Retinal pigment epithelial cell (primary cell): ENCODE results near the gene WDR20.
A peak's percentile ranks its signal among the peaks of the same experiment; 100 is the strongest.
"Not testable (repeated sequence)": the region's sequence is repeated elsewhere in the genome, so short reads cannot be mapped to it uniquely, and the experiment has no call there.

ENCODE experiments used
- DNase-seq: peaks from one replicate; pipeline ENCODE4 v3.0.0-alpha.2; 2010; ENCODE audit warnings: low read depth
- H3K4me3 ChIP-seq: 2 replicates; pipeline ENCODE4 v1.5.1; 2011; ENCODE audit warnings: mild to moderate bottlenecking, low read length, control low read depth, moderate library complexity
- CTCF ChIP-seq: conservative IDR thresholded peaks from 2 replicates; pipeline ENCODE4 v1.5.1; 2011; ENCODE audit warnings: low read depth, low read length, control low read depth, inconsistent platforms

Gene WDR20

GRCh38 chr14:102146423-102146822 is 6.7 kb downstream of the WDR20 start:
- TF ChIP-seq CTCF: no peak

GRCh38 chr14:102150083-102150482 is 10.4 kb downstream of the WDR20 start:
- no peak for TF ChIP-seq CTCF

More at GRCh38 chr14:102146423-102146822, 6.7 kb downstream of the WDR20 start:
- no peak for DNase-seq
- no peak overlapping the region for H3K4me3 ChIP-seq

GRCh38 chr14:102150744-102151143 is 11.0 kb downstream of the WDR20 start:
- no peak for DNase-seq
- no peak overlapping the region for H3K4me3 ChIP-seq
- TF ChIP-seq CTCF: no peak

More at GRCh38 chr14:102150083-102150482, 10.4 kb downstream of the WDR20 start:
- no peak overlapping the region for H3K4me3 ChIP-seq
- no peak for DNase-seq

- not testable (repeated sequence) for DNase-seq
These were observed 11.7 kb downstream of the WDR20 start for GRCh38 chr14:102151411-102151810.

GRCh38 chr14:102154121-102154520 is 14.4 kb downstream of the WDR20 start:
- DNase-seq: no peak
- H3K4me3 ChIP-seq: no peak overlapping the region
- TF ChIP-seq CTCF: no peak

More at GRCh38 chr14:102151411-102151810, 11.7 kb downstream of the WDR20 start:
- H3K4me3 ChIP-seq: not testable (repeated sequence)

- no peak for TF ChIP-seq CTCF
- DNase-seq: peak; percentile 29
- no peak overlapping the region for H3K4me3 ChIP-seq
These were observed 15.3 kb downstream of the WDR20 start for GRCh38 chr14:102154821-102155549.

- no peak for TF ChIP-seq CTCF
- DNase-seq: no peak
- H3K4me3 ChIP-seq: no peak overlapping the region
These were observed 17.6 kb downstream of the WDR20 start for GRCh38 chr14:102157346-102157745.
